ENCODE data around the gene RORB. TPM values are rescaled to one million over a fixed set of nuclear protein-coding genes. Genes with fewer than 3 reads are reported as not detected.

Gene RORB
- total RNA-seq, 1 donor from 2014 or later, result 2.1 TPM

- Histone ChIP-seq H3K27me3 (peaks cover 40% of the 10 kb centered on the region), H3K4me1 (peaks cover 17% of the 10 kb centered on the region), H3K36me3 (no peaks in the 10 kb centered on the region), H3K27ac (no peak overlapping the region), H3K4me3 (no peak overlapping the region), H3K9me3 (no peaks in the 10 kb centered on the region)
- intact Hi-C loops (cut with DNase I), result no loop called here
- DNase-seq (no peak), ATAC-seq (no peak)
- TF ChIP-seq, protein P1, sequence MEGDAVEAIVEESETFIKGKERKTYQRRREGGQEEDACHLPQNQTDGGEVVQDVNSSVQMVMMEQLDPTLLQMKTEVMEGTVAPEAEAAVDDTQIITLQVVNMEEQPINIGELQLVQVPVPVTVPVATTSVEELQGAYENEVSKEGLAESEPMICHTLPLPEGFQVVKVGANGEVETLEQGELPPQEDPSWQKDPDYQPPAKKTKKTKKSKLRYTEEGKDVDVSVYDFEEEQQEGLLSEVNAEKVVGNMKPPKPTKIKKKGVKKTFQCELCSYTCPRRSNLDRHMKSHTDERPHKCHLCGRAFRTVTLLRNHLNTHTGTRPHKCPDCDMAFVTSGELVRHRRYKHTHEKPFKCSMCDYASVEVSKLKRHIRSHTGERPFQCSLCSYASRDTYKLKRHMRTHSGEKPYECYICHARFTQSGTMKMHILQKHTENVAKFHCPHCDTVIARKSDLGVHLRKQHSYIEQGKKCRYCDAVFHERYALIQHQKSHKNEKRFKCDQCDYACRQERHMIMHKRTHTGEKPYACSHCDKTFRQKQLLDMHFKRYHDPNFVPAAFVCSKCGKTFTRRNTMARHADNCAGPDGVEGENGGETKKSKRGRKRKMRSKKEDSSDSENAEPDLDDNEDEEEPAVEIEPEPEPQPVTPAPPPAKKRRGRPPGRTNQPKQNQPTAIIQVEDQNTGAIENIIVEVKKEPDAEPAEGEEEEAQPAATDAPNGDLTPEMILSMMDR (IDR thresholded peaks at IDR 0.05), result no peak
These were observed 4.4 kb downstream of the RORB start for GRCh38 chr9:74501570-74501969.

DNA sequence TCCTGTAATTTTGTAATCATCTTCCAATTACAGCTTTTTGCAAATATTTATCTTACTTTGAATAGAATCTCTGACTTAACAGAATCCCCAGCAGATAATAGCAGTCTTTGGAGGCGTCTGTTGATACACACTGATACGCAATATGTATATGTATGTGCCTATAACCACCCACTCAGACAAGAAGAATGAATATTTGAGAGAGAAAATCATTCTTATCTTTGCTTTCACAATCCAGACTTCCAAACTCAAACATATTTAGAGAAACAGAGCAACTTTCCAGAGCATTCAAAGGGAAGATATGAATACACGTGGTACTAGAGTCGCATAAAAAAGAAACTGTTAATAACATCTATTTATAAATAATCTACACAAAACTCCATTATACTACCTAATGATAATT is 6.1 kb downstream of the RORB start:
- no peaks in the 10 kb centered on the region for H3K9me3 ChIP-seq
- no peak overlapping the region for H3K27ac ChIP-seq
- H3K4me3 ChIP-seq, result no peak overlapping the region
- DNase-seq, result no peak
- intact Hi-C loops (cut with DNase I), result no loop called here
- H3K4me1 ChIP-seq, result peaks cover 11% of the 10 kb centered on the region
- H3K27me3 ChIP-seq, result peaks cover 37% of the 10 kb centered on the region
- H3K36me3 ChIP-seq, result no peaks in the 10 kb centered on the region
- TF ChIP-seq, protein P1 (IDR thresholded peaks at IDR 0.05), result no peak
- no peak for ATAC-seq

DNA sequence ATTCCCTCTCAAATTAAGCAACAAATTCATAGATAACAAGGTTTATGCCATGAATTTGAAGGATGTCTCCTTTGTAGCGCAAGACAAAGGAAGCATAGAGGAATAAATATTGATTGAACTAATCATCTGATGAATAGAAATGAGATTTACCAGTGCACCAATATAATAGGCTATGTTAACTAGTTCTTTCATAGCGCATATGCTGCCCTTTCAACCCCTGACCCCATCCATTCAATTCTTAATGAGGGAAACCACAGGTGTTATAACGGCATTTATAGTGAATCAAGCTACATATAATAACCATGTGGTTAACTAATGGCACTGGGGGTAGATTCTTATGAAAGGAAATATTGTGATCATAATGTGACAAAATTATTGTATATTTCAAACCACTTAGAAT is 6.5 kb downstream of the RORB start:
- peaks cover 7% of the 10 kb centered on the region for H3K4me1 ChIP-seq
- TF ChIP-seq, protein P1 (IDR thresholded peaks at IDR 0.05), result no peak
- ATAC-seq (no peak), DNase-seq (no peak)
- H3K9me3 ChIP-seq, result no peaks in the 10 kb centered on the region
- intact Hi-C loops (cut with DNase I), result no loop called here
- peaks cover 33% of the 10 kb centered on the region for H3K27me3 ChIP-seq
- no peaks in the 10 kb centered on the region for H3K36me3 ChIP-seq
- H3K27ac ChIP-seq, result no peak overlapping the region
- H3K4me3 ChIP-seq, result no peak overlapping the region

- no peak overlapping the region for H3K27ac ChIP-seq
- DNase-seq, result no peak
- no peaks in the 10 kb centered on the region for H3K9me3 ChIP-seq
- no peak for ATAC-seq
- TF ChIP-seq, protein P1 (IDR thresholded peaks at IDR 0.05), result no peak
- H3K27me3 ChIP-seq, result no peaks in the 10 kb centered on the region
- intact Hi-C loops (cut with DNase I), result no loop called here
- no peaks in the 10 kb centered on the region for H3K4me1 ChIP-seq
- H3K36me3 ChIP-seq, result no peaks in the 10 kb centered on the region
- no peak overlapping the region for H3K4me3 ChIP-seq
These were observed 14.2 kb downstream of the RORB start for GRCh38 chr9:74511333-74511732.

DNA sequence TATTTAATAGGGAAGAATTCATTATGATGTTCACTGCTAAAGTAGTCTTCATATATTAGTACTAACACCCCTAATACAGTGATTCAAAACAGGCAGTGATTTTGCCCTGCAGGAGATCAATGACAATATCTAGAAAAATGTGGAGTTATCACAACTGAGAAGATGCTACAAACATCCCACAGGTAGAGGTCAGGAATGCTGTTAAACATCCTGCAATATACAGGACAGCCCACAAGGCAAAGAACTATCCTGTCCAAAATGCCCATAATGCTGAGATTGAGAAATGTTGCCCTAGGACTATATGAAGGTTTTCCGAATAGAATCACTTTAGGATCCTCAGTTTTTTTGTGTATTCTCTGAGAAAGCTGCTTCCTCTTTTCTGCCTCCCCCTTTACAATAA is 15.3 kb downstream of the RORB start:
- ATAC-seq, result no peak

More for the DNA sequence above, 15.3 kb downstream of the RORB start:
- Histone ChIP-seq H3K4me3 (no peak overlapping the region), H3K9me3 (no peaks in the 10 kb centered on the region), H3K4me1 (no peaks in the 10 kb centered on the region), H3K27ac (no peak overlapping the region), H3K36me3 (no peaks in the 10 kb centered on the region), H3K27me3 (no peaks in the 10 kb centered on the region)
- TF ChIP-seq, protein P1 (IDR thresholded peaks at IDR 0.05), result no peak
- no peak for DNase-seq
- intact Hi-C loops (cut with DNase I), result no loop called here

Data from upper lobe of right lung (tissue), 1 donor.